ENCODE data around the gene MAPK10.

DNA sequence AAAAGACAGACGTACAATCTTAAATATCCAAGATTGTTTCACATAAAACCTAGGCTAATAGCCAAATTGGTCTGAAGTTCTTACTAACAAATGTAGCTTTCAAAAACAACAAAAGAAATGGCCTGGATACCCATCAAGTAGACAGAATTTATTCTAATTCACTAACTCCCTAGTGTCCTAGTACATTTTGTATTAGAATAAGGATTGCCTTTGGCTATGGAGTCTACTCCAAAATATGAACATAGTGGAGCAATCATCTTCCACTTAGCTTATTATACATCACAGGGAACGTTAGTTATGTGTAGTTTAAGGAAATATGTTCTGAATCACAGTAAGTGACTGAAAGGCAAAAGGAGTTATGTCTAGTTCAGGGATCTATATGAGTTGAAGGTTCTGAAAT, 81.7 kb downstream of the MAPK10 start:
- TF ChIP-seq, protein P1, sequence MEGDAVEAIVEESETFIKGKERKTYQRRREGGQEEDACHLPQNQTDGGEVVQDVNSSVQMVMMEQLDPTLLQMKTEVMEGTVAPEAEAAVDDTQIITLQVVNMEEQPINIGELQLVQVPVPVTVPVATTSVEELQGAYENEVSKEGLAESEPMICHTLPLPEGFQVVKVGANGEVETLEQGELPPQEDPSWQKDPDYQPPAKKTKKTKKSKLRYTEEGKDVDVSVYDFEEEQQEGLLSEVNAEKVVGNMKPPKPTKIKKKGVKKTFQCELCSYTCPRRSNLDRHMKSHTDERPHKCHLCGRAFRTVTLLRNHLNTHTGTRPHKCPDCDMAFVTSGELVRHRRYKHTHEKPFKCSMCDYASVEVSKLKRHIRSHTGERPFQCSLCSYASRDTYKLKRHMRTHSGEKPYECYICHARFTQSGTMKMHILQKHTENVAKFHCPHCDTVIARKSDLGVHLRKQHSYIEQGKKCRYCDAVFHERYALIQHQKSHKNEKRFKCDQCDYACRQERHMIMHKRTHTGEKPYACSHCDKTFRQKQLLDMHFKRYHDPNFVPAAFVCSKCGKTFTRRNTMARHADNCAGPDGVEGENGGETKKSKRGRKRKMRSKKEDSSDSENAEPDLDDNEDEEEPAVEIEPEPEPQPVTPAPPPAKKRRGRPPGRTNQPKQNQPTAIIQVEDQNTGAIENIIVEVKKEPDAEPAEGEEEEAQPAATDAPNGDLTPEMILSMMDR (IDR thresholded peaks at IDR 0.05; ENCODE audit: low read depth, low read length, poor library complexity, severe bottlenecking): no peak
- TF ChIP-seq EZH2phosphoT487 (IDR thresholded peaks at IDR 0.05; ENCODE audit: borderline replicate concordance, low read length): no peak
